Stimulated activated CD4-positive, alpha-beta T cell treated with anti-CD3 and anti-CD28 coated beads, Interleukin-12 subunit alpha, Interleukin-12 subunit beta, amount 100 ng/mL, for 24 hours (primary cell): Measurements from ENCODE around the gene WSCD2.

Experiments
- DNase-seq, 2 experiments: peaks; one replicate each; pipeline ENCODE4 v3.0.0-alpha.2; 2020; ENCODE audit warnings: low read depth in 2 of 2

Gene WSCD2

GRCh38 chr12:108235985-108236263, 106.8 kb downstream of the WSCD2 start:
- DNase-seq, result no peak

GRCh38 chr12:108236366-108236765, 107.3 kb downstream of the WSCD2 start:
- DNase-seq, result no peak

GRCh38 chr12:108237272-108237671, 108.2 kb downstream of the WSCD2 start:
- DNase-seq, result no peak

- DNase-seq, result no peak
These were observed 109.4 kb downstream of the WSCD2 start for GRCh38 chr12:108238474-108238873.

- no peak for DNase-seq
These were observed 110.3 kb downstream of the WSCD2 start for GRCh38 chr12:108239378-108239777.

GRCh38 chr12:108240027-108240785, 111.1 kb downstream of the WSCD2 start:
- DNase-seq, result no peak

GRCh38 chr12:108240928-108241327, 111.8 kb downstream of the WSCD2 start:
- DNase-seq, result no peak

- no peak for DNase-seq
These were observed 113.1 kb downstream of the WSCD2 start for GRCh38 chr12:108241986-108242703.

- DNase-seq, result no peak
These were observed 118.0 kb downstream of the WSCD2 start for GRCh38 chr12:108247130-108247529.

- DNase-seq, result no peak
These were observed 118.9 kb downstream of the WSCD2 start for GRCh38 chr12:108248011-108248410.

- DNase-seq, result no peak
These were observed 123.4 kb downstream of the WSCD2 start for GRCh38 chr12:108252523-108252922.

GRCh38 chr12:108253540-108253939, 124.5 kb downstream of the WSCD2 start:
- no peak for DNase-seq

- no peak for DNase-seq
These were observed 124.9 kb downstream of the WSCD2 start for GRCh38 chr12:108254030-108254429.

- DNase-seq, result no peak
These were observed 125.6 kb downstream of the WSCD2 start for GRCh38 chr12:108254517-108255251.

- no peak for DNase-seq
These were observed 126.1 kb downstream of the WSCD2 start for GRCh38 chr12:108255252-108255602.

GRCh38 chr12:108257004-108257403, 127.9 kb downstream of the WSCD2 start:
- no peak for DNase-seq

- DNase-seq, result no peak
These were observed 128.6 kb downstream of the WSCD2 start for GRCh38 chr12:108257610-108258106.

- DNase-seq, result no peak
These were observed 131.0 kb downstream of the WSCD2 start for GRCh38 chr12:108260039-108260438.

- DNase-seq, result no peak
These were observed 131.9 kb downstream of the WSCD2 start for GRCh38 chr12:108260969-108261368.

- no peak for DNase-seq
These were observed 136.4 kb downstream of the WSCD2 start for GRCh38 chr12:108265505-108265904.

- DNase-seq, result no peak
These were observed 137.0 kb downstream of the WSCD2 start for GRCh38 chr12:108266131-108266530.

- no peak for DNase-seq
These were observed 138.4 kb downstream of the WSCD2 start for GRCh38 chr12:108267450-108267849.

GRCh38 chr12:108268397-108268796, 139.3 kb downstream of the WSCD2 start:
- DNase-seq, result no peak
